T-helper 1 cell (primary cell): ENCODE measurements around the gene PAFAH1B2.
"Not testable (repeated sequence)": the region's sequence is repeated elsewhere in the genome, so short reads cannot be mapped to it uniquely, and the experiment has no call there.

ENCODE experiments used
- DNase-seq, 5 donors: peaks; one replicate each; pipeline ENCODE4 v3.0.0-alpha.2; 2012 to 2020

Gene PAFAH1B2

DNA sequence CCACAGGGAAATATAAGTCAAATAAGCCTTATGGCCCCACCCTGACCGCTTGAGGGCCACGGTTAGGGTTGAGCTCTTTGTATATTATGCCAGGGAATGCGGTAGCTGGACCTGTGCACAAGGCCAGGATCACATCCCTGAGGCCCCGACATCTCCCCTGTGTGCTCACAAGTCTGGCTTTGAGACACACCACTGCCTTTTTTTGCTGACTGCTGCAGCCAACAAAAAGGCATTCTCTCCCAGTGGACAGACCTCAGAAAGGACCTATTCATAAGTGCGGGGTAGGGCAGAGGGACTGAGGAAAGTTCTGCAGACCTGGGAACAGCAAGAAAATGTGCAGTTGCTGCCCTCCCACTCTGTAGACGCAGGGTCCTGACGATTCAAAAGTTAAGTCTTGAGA is 31.0 kb downstream of the PAFAH1B2 start:
- no peak for DNase-seq

- DNase-seq: no peak
Measured at GRCh38 chr11:117175781-117176180, 31.7 kb downstream of the PAFAH1B2 start.

GRCh38 chr11:117176186-117176585 is 32.1 kb downstream of the PAFAH1B2 start:
- no peak for DNase-seq

GRCh38 chr11:117177534-117178209 is 33.6 kb downstream of the PAFAH1B2 start:
- DNase-seq: no peak

DNA sequence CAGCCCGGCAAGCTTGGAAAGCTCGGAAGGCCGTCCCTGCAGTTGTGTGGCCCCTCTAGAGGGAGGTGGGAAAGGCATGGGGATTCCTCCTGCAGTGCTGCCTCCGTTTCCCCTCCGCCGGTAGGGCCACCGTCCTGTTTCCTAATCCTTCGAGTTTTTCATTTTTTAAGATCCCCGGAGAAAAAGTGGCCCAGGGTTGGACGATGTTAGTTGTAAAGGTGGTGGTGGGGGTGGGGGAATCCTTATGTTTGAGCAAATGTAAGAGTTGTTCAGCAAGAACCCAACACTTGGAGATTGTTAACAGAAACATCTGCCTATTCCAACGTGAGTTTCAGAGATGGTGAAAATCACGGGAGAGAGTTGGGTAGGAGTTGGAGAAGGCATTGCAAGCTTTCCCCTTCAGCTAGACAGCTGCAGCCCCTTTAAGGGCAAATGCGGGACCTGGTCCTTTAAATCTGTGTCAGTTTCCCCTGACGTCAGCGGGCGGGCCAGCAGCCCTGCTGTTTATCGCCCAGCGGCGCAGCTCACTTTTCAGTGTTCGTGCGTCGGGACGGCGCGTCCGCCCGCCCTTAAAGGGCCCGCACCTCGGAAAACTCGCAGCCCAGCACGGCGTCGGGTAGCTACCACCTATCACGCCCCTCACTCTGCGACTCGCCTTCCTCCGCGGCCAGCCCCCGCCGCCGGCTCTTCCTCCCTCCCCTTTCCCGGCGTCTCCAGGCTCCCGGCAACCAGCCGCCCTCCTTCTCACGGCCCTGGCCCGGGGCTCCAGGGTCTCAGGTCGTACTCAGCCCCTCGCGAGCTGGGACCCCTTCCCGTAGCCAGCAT is 34.3 kb downstream of the PAFAH1B2 start, which contains the start of gene SIDT2:
Gene SIDT2 (plus strand): TSS at position 534 of the 825 bp plus-strand sequence. CDS start 521 bp downstream, outside the sequence.
- peak; percentile 74 to 93 (median 84) for DNase-seq

- peak in 4 of 5 donors; percentile 33 to 48 (median 40) for DNase-seq
Measured at GRCh38 chr11:117179048-117179999, 35.2 kb downstream of the PAFAH1B2 start.

DNA sequence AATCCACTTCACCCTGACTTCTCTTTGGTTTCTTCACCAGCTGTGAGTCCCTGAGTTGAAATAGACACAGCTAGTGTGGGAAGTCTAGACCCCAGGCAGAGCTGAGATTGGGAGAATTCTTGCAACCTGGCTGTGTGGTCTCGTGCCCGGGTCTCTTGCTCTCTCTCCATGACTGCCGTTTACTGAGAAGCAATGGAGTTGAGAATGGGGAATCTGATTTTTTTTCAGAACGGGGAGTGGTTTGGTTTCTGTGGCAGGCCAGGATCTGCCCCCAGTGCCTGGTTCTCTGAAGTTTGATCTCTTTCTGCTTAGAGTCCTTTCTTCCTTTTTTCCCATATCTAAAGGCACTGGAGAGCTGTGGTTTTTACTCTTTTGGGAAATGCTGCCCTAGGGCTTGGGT is 35.9 kb downstream of the PAFAH1B2 start:
- DNase-seq: no peak

- DNase-seq: peak; percentile 26 to 72 (median 50)
Measured at GRCh38 chr11:117180661-117181585, 36.8 kb downstream of the PAFAH1B2 start.

GRCh38 chr11:117181586-117182550 is 37.8 kb downstream of the PAFAH1B2 start:
- no peak for DNase-seq

DNA sequence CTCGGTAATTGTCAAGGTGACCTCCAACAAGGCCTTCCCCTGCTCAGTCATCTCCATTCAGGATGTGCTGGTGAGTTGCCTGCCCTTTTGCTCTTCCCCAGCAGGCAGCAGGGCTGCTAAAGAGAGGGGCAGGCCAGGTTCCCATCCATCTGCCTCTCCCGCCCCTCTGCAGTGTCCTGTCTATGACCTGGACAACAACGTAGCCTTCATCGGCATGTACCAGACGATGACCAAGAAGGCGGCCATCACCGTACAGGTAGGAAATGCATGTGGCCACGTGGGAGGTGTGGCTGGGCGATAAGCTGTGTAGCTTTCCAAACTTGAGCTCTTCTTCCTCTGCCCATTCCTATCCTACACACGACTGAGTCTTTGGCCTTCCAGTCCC is 38.5 kb downstream of the PAFAH1B2 start:
- DNase-seq: no peak

DNA sequence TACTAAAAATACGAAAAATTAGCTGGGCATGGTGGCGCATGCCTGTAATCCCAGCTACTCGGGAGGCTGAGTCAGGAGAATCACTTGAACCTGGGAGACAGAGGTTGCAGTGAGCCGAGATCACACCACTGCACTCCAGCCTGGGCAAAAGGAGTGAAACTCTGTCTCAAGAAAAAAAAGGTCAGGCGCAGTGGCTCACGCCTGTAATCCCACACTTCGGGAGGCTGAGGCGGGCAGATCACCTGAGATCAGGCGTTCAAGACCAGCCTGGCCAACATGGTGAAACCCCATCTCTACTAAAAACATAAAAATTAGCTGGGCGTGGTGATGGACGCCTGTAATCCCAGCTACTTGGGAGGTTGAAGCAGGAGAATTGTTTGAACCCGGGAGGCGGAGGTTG is 39.1 kb downstream of the PAFAH1B2 start:
- DNase-seq: not testable (repeated sequence)

DNA sequence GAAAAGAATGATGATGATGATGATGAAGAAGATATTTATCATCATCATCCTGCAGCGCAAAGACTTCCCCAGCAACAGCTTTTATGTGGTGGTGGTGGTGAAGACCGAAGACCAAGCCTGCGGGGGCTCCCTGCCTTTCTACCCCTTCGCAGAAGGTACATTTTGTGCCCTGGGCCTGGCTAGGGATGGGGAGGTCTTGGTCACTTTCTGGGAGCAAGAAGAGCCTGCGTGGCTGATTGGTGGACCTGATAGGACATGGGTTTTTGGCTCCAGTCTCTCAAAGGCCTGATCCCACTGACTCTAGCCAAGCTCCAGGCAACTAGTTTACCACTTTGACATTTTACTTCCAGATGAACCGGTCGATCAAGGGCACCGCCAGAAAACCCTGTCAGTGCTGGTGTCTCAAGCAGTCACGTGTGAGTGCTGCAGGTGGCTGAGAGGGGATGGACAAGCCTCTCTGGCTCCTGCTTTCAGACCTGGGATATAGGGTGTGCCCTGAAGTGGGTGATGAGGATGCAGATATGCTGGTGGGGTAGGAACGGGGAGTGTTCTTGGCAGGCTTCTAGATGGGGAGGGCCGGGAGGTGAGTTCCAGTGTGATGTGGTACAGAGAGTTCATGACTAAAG is 39.8 kb downstream of the PAFAH1B2 start:
- DNase-seq: no peak

GRCh38 chr11:117185736-117186430 is 41.8 kb downstream of the PAFAH1B2 start:
- DNase-seq: no peak

GRCh38 chr11:117186431-117186761 is 42.3 kb downstream of the PAFAH1B2 start:
- DNase-seq: no peak

GRCh38 chr11:117187007-117187406 is 42.9 kb downstream of the PAFAH1B2 start:
- no peak for DNase-seq

DNA sequence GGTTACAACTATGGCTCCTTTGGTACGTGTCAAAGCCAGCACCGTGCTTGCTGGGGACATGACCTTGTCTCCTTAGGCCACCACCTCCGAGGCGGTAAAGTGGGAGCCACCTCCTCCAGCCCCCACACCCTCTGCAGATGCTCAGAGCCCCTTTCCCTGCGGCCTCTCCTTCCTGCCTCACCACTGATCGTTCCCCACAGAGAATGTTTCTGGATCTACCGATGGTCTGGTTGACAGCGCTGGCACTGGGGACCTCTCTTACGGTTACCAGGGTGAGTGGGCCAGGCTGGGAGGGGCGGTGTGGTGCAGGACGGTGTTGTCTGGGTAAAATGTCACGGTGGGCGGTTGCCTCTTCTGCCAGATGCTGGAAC is 43.3 kb downstream of the PAFAH1B2 start:
- DNase-seq: no peak

DNA sequence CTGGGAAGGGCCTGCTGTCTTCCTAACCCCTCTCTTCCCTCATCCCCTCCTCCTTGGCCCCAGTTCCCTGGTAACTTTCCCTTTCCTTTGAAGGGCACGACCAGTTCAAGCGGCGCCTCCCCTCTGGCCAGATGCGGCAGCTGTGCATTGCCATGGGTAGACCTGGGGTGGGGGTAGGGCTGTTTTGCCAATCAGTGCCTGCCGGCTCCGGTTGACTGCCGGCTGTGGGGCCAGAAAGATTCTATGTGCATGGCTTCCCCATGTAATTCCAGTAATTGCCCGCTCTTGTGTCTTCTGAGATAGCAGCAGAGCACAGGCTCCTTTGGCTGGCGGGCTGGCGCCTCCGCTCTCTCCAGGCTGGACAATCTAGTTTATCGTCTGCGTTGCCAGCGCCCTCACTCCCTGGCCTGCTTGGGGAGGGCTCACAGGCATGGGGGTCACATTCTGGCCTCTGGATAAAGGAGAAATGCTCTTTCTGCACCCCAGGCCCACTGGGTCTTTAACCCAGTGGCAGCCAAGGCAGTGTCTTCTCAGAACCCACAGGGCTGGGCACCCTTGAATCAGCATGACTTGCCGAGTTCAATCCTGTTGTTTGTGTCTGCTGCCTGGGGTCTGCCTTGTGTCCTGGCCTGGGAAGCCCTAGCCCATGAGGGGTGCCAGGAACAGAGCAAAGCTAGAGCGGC is 43.9 kb downstream of the PAFAH1B2 start:
- DNase-seq: no peak

DNA sequence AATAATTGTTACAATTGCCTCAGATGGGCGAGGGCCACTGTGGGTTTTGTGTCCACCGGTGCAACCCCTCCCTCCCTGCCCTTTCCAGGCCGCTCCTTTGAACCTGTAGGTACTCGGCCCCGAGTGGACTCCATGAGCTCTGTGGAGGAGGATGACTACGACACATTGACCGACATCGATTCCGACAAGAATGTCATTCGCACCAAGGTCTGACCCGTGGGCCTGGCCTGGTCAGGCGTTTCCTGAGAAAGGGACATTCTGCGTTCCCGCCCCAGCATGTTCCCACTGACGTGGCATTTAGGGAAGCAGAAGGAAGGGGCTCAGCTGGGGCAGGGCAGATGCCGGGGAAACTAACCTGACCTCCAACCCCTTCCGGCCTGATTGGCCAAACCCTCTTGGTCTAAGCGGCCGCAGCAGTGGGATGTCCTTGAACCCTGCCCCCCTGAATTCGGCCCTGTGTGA is 44.6 kb downstream of the PAFAH1B2 start:
- no peak for DNase-seq
